GM23338 (cell line): ENCODE data around the gene RRP36. TPM values are rescaled to one million over a fixed set of nuclear protein-coding genes. Genes with fewer than 3 reads are reported as not detected.

Experiments used
- ATAC-seq: fragments of 200-7000 bp; cut with Tn5 transposase; 3 replicates; pipeline ENCODE4 v1.9.1; 2020
- DNase-seq: peaks from one replicate; pipeline ENCODE4 v3.0.0-alpha.2; 2015; ENCODE audit warnings: low spot score
- H2AFZ ChIP-seq: fragments of 200-600 bp; sonication (generic); 2 replicates; pipeline ENCODE4 v1.8.0; 2016; ENCODE audit warnings: antibody characterized with exemption, mild to moderate bottlenecking, moderate library complexity
- H3F3A ChIP-seq: fragments of 200-600 bp; sonication (generic); replicated peaks from 2 replicates; pipeline ENCODE4 v1.8.0; 2017; ENCODE audit warnings: antibody characterized with exemption, mixed run types, low read depth
- H3K27ac ChIP-seq: fragments of 200-600 bp; sonication (generic); 2 replicates; pipeline ENCODE4 v1.6.1; 2016; ENCODE audit warnings: low read depth
- H3K27me3 ChIP-seq: fragments of 200-600 bp; sonication (generic); 2 replicates; pipeline ENCODE4 v1.8.0; 2016; ENCODE audit warnings: mild to moderate bottlenecking, mixed run types, moderate library complexity; ENCODE audit not compliant: insufficient read depth
- H3K36me3 ChIP-seq: fragments of 200-600 bp; sonication (generic); 2 replicates; pipeline ENCODE4 v1.8.0; 2016; ENCODE audit warnings: mild to moderate bottlenecking; ENCODE audit not compliant: insufficient read depth
- H3K4me1 ChIP-seq: fragments of 200-600 bp; sonication (generic); 2 replicates; pipeline ENCODE4 v1.8.0; 2016; ENCODE audit warnings: mild to moderate bottlenecking, moderate library complexity; ENCODE audit not compliant: insufficient read depth
- H3K4me2 ChIP-seq: fragments of 200-600 bp; sonication (generic); 2 replicates; pipeline ENCODE4 v1.7.1; 2017; ENCODE audit warnings: mixed run types
- H3K4me3 ChIP-seq: fragments of 200-600 bp; sonication (generic); 2 replicates; pipeline ENCODE4 v1.6.1; 2016; ENCODE audit warnings: mixed run types
- H3K79me2 ChIP-seq: fragments of 200-600 bp; sonication (generic); replicated peaks from 2 replicates; pipeline ENCODE4 v1.8.0; 2017; ENCODE audit warnings: mild to moderate bottlenecking; ENCODE audit not compliant: insufficient read depth
- H3K9me2 ChIP-seq: fragments of 200-600 bp; sonication (generic); 2 replicates; pipeline ENCODE4 v1.8.0; 2017; ENCODE audit not compliant: insufficient read depth
- H4K20me1 ChIP-seq: fragments of 200-600 bp; sonication (generic); replicated peaks from 2 replicates; pipeline ENCODE4 v1.8.0; 2017; ENCODE audit warnings: mild to moderate bottlenecking; ENCODE audit not compliant: insufficient read depth
- H3K27ac Mint-ChIP-seq: 2 replicates; pipeline ENCODE4 v1.8.0; 2020; ENCODE audit warnings: inconsistent platforms, mild to moderate bottlenecking, moderate library complexity, mixed read lengths
- H3K27me3 Mint-ChIP-seq: 3 replicates; pipeline ENCODE4 v1.8.0; 2022; ENCODE audit warnings: low read depth, mild to moderate bottlenecking, moderate library complexity, mixed read lengths, inconsistent platforms; ENCODE audit not compliant: insufficient read depth, poor library complexity
- H3K36me3 Mint-ChIP-seq: 3 replicates; pipeline ENCODE4 v1.8.0; 2021; ENCODE audit warnings: low read depth, mild to moderate bottlenecking, inconsistent platforms, moderate library complexity, mixed read lengths
- H3K4me1 Mint-ChIP-seq: 3 replicates; pipeline ENCODE4 v1.8.0; 2020; ENCODE audit warnings: mild to moderate bottlenecking, inconsistent platforms, mixed read lengths
- H3K4me3 Mint-ChIP-seq: 3 replicates; pipeline ENCODE4 v1.8.0; 2021; ENCODE audit warnings: moderate library complexity, mild to moderate bottlenecking, inconsistent platforms, mixed read lengths
- H3K9me3 Mint-ChIP-seq: 3 replicates; pipeline ENCODE4 v1.8.0; 2020; ENCODE audit warnings: moderate library complexity, mild to moderate bottlenecking, inconsistent platforms, mixed read lengths
- CREB1 ChIP-seq: fragments of 250-450 bp; sonication (Bioruptor Pico); IDR thresholded peaks from 2 replicates; pipeline ENCODE4 v1.5.0; 2020; ENCODE audit warnings: low read depth, mild to moderate bottlenecking, moderate library complexity
- CTCF ChIP-seq, 2 experiments: fragments of 200-600 bp in 1 of 2; sonication (generic) in 1 of 2; conservative IDR thresholded peaks; 2 replicates each; pipeline versions ENCODE4 v1.5.1 to v1.6.1; 2016 to 2017; ENCODE audit warnings: antibody characterized with exemption in 2 of 2, low read depth in 2 of 2, mild to moderate bottlenecking in 2 of 2, moderate library complexity in 1 of 2
- ETS1 ChIP-seq: IDR thresholded peaks from 2 replicates; pipeline ENCODE4 v1.6.1; 2016; ENCODE audit warnings: antibody characterized with exemption
- EZH2 ChIP-seq: fragments of 200-600 bp; sonication (generic); IDR thresholded peaks from one replicate; pipeline ENCODE4 v1.8.0; 2017; ENCODE audit warnings: antibody characterized with exemption, mild to moderate bottlenecking, low read depth; ENCODE audit not compliant: unreplicated experiment
- EZH2phosphoT487 ChIP-seq: fragments of 200-600 bp; sonication (generic); IDR thresholded peaks from one replicate; pipeline ENCODE4 v1.8.1; 2018; ENCODE audit warnings: antibody characterized with exemption; ENCODE audit not compliant: unreplicated experiment
- JUNB ChIP-seq: IDR thresholded peaks from one replicate; pipeline ENCODE4 v1.6.1; 2016; ENCODE audit warnings: antibody characterized with exemption; ENCODE audit not compliant: unreplicated experiment
- NANOG ChIP-seq: IDR thresholded peaks from 2 replicates; pipeline ENCODE4 v1.6.1; 2016; ENCODE audit warnings: antibody characterized with exemption, borderline replicate concordance
- POLR2AphosphoS5 ChIP-seq: IDR thresholded peaks from 2 replicates; pipeline ENCODE4 v1.6.1; 2016; ENCODE audit warnings: antibody characterized with exemption, low read depth
- REST ChIP-seq: IDR thresholded peaks from one replicate; pipeline ENCODE4 v1.6.1; 2018; ENCODE audit warnings: antibody characterized with exemption; ENCODE audit not compliant: unreplicated experiment
- STAT1 ChIP-seq: IDR thresholded peaks from one replicate; pipeline ENCODE4 v1.6.1; 2016; ENCODE audit warnings: antibody characterized with exemption; ENCODE audit not compliant: unreplicated experiment
- ZNF114 ChIP-seq: fragments of 250-450 bp; sonication (Bioruptor Pico); IDR thresholded peaks from 2 replicates; pipeline ENCODE4 v1.5.0; 2020; ENCODE audit warnings: mild to moderate bottlenecking, moderate library complexity
- ZNF331 ChIP-seq: fragments of 250-450 bp; sonication (Bioruptor Pico); IDR thresholded peaks from 2 replicates; pipeline ENCODE4 v1.5.0; 2020; ENCODE audit warnings: low read depth, mild to moderate bottlenecking, moderate library complexity
- ZNF462 ChIP-seq: fragments of 250-450 bp; sonication (Bioruptor Pico); IDR thresholded peaks from 2 replicates; pipeline ENCODE4 v1.5.0; 2020; ENCODE audit warnings: mild to moderate bottlenecking, moderate library complexity
- polyA plus RNA-seq: library from polyadenylated mRNA; unstranded; fragments of >200 nt; fragmentation: Nextera tagmentation; extraction: Ambion mirVana; gene quantifications from 2 replicates; pipeline ENCODE4 v1.2.1, GENCODE V29; 2016
- total RNA-seq: library from RNA; depleted of rRNA; stranded (reverse); fragments of >200 nt; shearing (Covaris generic); gene quantifications from 2 replicates; pipeline ENCODE4 v1.2.3, GENCODE V29; 2014

The RRP36 gene
- total and polyA plus RNA-seq, 2 experiments from 2014 or later: 64.7 to 106 TPM

- ATAC-seq: peak; percentile 95
- DNase-seq: peak; percentile 98
- H3K27me3 ChIP-seq: no peaks in the 10 kb centered on the region
- H3K27ac ChIP-seq: peak within 1 kb of the TSS; percentile 93
- no peaks in the 10 kb centered on the region for H3K9me2 ChIP-seq
- Mint-ChIP-seq H3K27ac (peak within 1 kb of the TSS; percentile 98), H3K4me3 (peak within 1 kb of the TSS; percentile 87), H3K9me3 (no peaks in the 10 kb centered on the region; the same call in 1 of the 3 replicates), H3K27me3 (peaks cover 10% of the 10 kb centered on the region), H3K4me1 (peaks cover 43% of the 10 kb centered on the region), H3K36me3 (peaks cover 44% of the 10 kb centered on the region)
- no peaks in the 10 kb centered on the region for H4K20me1 ChIP-seq
- H3F3A ChIP-seq: peaks cover 17% of the 10 kb centered on the region; the same call in 1 of the 2 replicates
- H3K4me1 ChIP-seq: peaks cover 12% of the 10 kb centered on the region
- peaks cover 20% of the 10 kb centered on the region for H3K79me2 ChIP-seq
- H3K4me3 ChIP-seq: peak within 1 kb of the TSS; percentile 88
- H2AFZ ChIP-seq: peak within 1 kb of the TSS; percentile 83
- H3K36me3 ChIP-seq: peaks cover 5% of the 10 kb centered on the region; the same call in 1 of the 2 replicates
- TF ChIP-seq ZNF114 (CRISPR knock-in tag) (no peak), EZH2phosphoT487 (no peak), ZNF462 (CRISPR knock-in tag) (no peak), CTCF (conservative IDR thresholded peaks at IDR 0.05; ENCODE audit: low read depth in 2 of 2) (0 out of 4 replicates have a peak, but pooled peaks of 1 of the 2 experiments have one; percentile 8), ZNF331 (CRISPR knock-in tag) (no peak), ETS1 (peak; percentile 58), NANOG (no peak), CREB1 (CRISPR knock-in tag) (peak; percentile 49), POLR2AphosphoS5 (peak; percentile 85), REST (peak; percentile 11), EZH2 (no peak), STAT1 (no peak), JUNB (no peak)
- H3K4me2 ChIP-seq: peak within 1 kb of the TSS; percentile 97
Observed at GRCh38 chr6:43053545-43054205, 32.3 kb downstream of the RRP36 start, which contains the start of gene CUL7. TSS of gene CUL7 (minus strand) at chr6:43053851. CDS start at chr6:43052788, 1,063 bp downstream.
